HG02571 (cell line): ENCODE data around the gene KIF1A.

Experiments used
- ATAC-seq: cut with Tn5 transposase; IDR thresholded peaks from one replicate; pipeline ENCODE4 v1.9.1; 2021; ENCODE audit warnings: mild to moderate bottlenecking, moderate library complexity; ENCODE audit not compliant: unreplicated experiment

Gene KIF1A

GRCh38 chr2:240722376-240722775, 97.6 kb downstream of the KIF1A start:
- no peak for ATAC-seq

- no peak for ATAC-seq
Observed at GRCh38 chr2:240721596-240722180, 98.3 kb downstream of the KIF1A start.

- ATAC-seq, result no peak
Observed at GRCh38 chr2:240720686-240721595, 99.1 kb downstream of the KIF1A start.

GRCh38 chr2:240719676-240720545, 100.1 kb downstream of the KIF1A start:
- no peak for ATAC-seq

GRCh38 chr2:240718896-240719490, 101.0 kb downstream of the KIF1A start:
- no peak for ATAC-seq

- no peak for ATAC-seq
Observed at GRCh38 chr2:240717681-240718581, 102.1 kb downstream of the KIF1A start.

- ATAC-seq, result no peak
Observed at GRCh38 chr2:240717181-240717641, 102.8 kb downstream of the KIF1A start.

GRCh38 chr2:240716130-240716798, 103.8 kb downstream of the KIF1A start:
- no peak for ATAC-seq

GRCh38 chr2:240714747-240715725, 105.0 kb downstream of the KIF1A start:
- ATAC-seq, result no peak

- no peak for ATAC-seq
Observed at GRCh38 chr2:240713928-240714746, 105.9 kb downstream of the KIF1A start.

GRCh38 chr2:240713071-240713927, 106.7 kb downstream of the KIF1A start:
- ATAC-seq, result no peak

GRCh38 chr2:240712121-240712520, 107.9 kb downstream of the KIF1A start:
- no peak for ATAC-seq

GRCh38 chr2:240711701-240712100, 108.3 kb downstream of the KIF1A start:
- no peak for ATAC-seq

- ATAC-seq, result no peak
Observed at GRCh38 chr2:240711296-240711695, 108.7 kb downstream of the KIF1A start.

GRCh38 chr2:240708457-240708856, 111.6 kb downstream of the KIF1A start:
- no peak for ATAC-seq

- no peak for ATAC-seq
Observed at GRCh38 chr2:240707821-240708220, 112.2 kb downstream of the KIF1A start.
